GM18867 (cell line): ENCODE results near the gene HES7.

Experiments used
- ATAC-seq: cut with Tn5 transposase; IDR thresholded peaks from one replicate; pipeline ENCODE4 v1.9.1; 2021; ENCODE audit warnings: mild to moderate bottlenecking, moderate library complexity; ENCODE audit not compliant: unreplicated experiment

The HES7 gene

GRCh38 chr17:8075574-8076342 lies 48.1 kb downstream of the HES7 start:
- ATAC-seq: no peak

GRCh38 chr17:8075081-8075480 lies 48.8 kb downstream of the HES7 start:
- ATAC-seq: no peak

- no peak for ATAC-seq
Measured at GRCh38 chr17:8074554-8074953, 49.4 kb downstream of the HES7 start.

GRCh38 chr17:8073627-8074484 lies 50.0 kb downstream of the HES7 start:
- no peak for ATAC-seq

GRCh38 chr17:8072729-8073461 lies 51.0 kb downstream of the HES7 start:
- ATAC-seq: no peak

- ATAC-seq: no peak
Measured at GRCh38 chr17:8072341-8072728, 51.6 kb downstream of the HES7 start.

- ATAC-seq: no peak
Measured at GRCh38 chr17:8071496-8071895, 52.4 kb downstream of the HES7 start.
